Endothelial cell (in vitro differentiated cells): Measurements from ENCODE around the gene ETFDH. TPM values are rescaled to one million over a fixed set of nuclear protein-coding genes. Genes with fewer than 3 reads are reported as not detected.

Experiments
- DNase-seq: peaks from one replicate; pipeline ENCODE4 v3.0.0; 2021; ENCODE audit warnings: low spot score
- H3K27ac Mint-ChIP-seq: one replicate; pipeline ENCODE4 v1.8.0; 2021; ENCODE audit warnings: mixed read lengths, inconsistent platforms; ENCODE audit not compliant: unreplicated experiment
- H3K27me3 Mint-ChIP-seq: one replicate; pipeline ENCODE4 v1.8.0; 2021; ENCODE audit warnings: mild to moderate bottlenecking, moderate library complexity, mixed read lengths, inconsistent platforms; ENCODE audit not compliant: unreplicated experiment
- H3K36me3 Mint-ChIP-seq: one replicate; pipeline ENCODE4 v1.8.0; 2021; ENCODE audit warnings: mild to moderate bottlenecking, low read depth, mixed read lengths, inconsistent platforms; ENCODE audit not compliant: unreplicated experiment
- H3K4me1 Mint-ChIP-seq: one replicate; pipeline ENCODE4 v1.8.0; 2021; ENCODE audit warnings: mild to moderate bottlenecking, mixed read lengths, inconsistent platforms; ENCODE audit not compliant: unreplicated experiment
- H3K4me3 Mint-ChIP-seq: one replicate; pipeline ENCODE4 v1.8.0; 2021; ENCODE audit warnings: mild to moderate bottlenecking, mixed read lengths, inconsistent platforms; ENCODE audit not compliant: unreplicated experiment
- H3K9me3 Mint-ChIP-seq: one replicate; pipeline ENCODE4 v1.8.0; 2021; ENCODE audit warnings: mixed read lengths, inconsistent platforms; ENCODE audit not compliant: unreplicated experiment
- CTCF ChIP-seq: fragments of 200-600 bp; sonication (generic); IDR thresholded peaks from one replicate; pipeline ENCODE4 v1.5.0; 2021; ENCODE audit warnings: antibody characterized with exemption; ENCODE audit not compliant: unreplicated experiment
- total RNA-seq: library from RNA; stranded (reverse); fragmentation: NEBNext Ultra II Directional; extraction: Animal tissue kit (Norgen Biotek cat#: 25700); gene quantifications from one replicate; pipeline ENCODE4 v1.2.1, GENCODE V29; 2021; ENCODE audit not compliant: unreplicated experiment

The ETFDH gene
- total RNA-seq, 1 donor from 2014 or later = 9.2 TPM

- Mint-ChIP-seq H3K27me3 (peaks cover 9% of the 10 kb centered on the region), H3K36me3 (peaks cover 7% of the 10 kb centered on the region), H3K27ac (no peak overlapping the region), H3K4me3 (no peak overlapping the region), H3K9me3 (no peaks in the 10 kb centered on the region), H3K4me1 (peaks cover 16% of the 10 kb centered on the region)
- no peak for DNase-seq
- no peak for TF ChIP-seq CTCF
Observed at GRCh38 chr4:158669310-158669709, 2.8 kb upstream of the ETFDH start.

GRCh38 chr4:158670975-158671664, 976 bp upstream of the ETFDH start:
- peak overlapping the region; percentile 83 for H3K27ac Mint-ChIP-seq
- H3K9me3 Mint-ChIP-seq = no peaks in the 10 kb centered on the region
- H3K27me3 Mint-ChIP-seq = peaks cover 9% of the 10 kb centered on the region
- H3K4me3 Mint-ChIP-seq = peak overlapping the region; percentile 99
- no peaks in the 10 kb centered on the region for H3K36me3 Mint-ChIP-seq
- peaks cover 16% of the 10 kb centered on the region for H3K4me1 Mint-ChIP-seq
- TF ChIP-seq CTCF = no peak
- peak; percentile 27 for DNase-seq

- Mint-ChIP-seq H3K4me3 (peak within 1 kb of the TSS; percentile 99), H3K27me3 (peaks cover 9% of the 10 kb centered on the region), H3K9me3 (no peaks in the 10 kb centered on the region), H3K27ac (peak within 1 kb of the TSS; percentile 83), H3K36me3 (no peaks in the 10 kb centered on the region), H3K4me1 (peaks cover 16% of the 10 kb centered on the region)
- no peak for DNase-seq
- no peak for TF ChIP-seq CTCF
Observed at GRCh38 chr4:158671665-158671914, 506 bp upstream of the ETFDH start, which contains the start of gene C4orf46. C4orf46 (minus strand) TSS chr4:158671887; CDS start chr4:158671801, 86 bp downstream.

GRCh38 chr4:158673633-158674032, 1.5 kb downstream of the ETFDH start:
- Mint-ChIP-seq H3K36me3 (no peaks in the 10 kb centered on the region), H3K4me3 (no peak overlapping the region), H3K27ac (no peak overlapping the region), H3K9me3 (no peaks in the 10 kb centered on the region), H3K27me3 (peaks cover 9% of the 10 kb centered on the region), H3K4me1 (peaks cover 16% of the 10 kb centered on the region)
- no peak for DNase-seq
- TF ChIP-seq CTCF = no peak

GRCh38 chr4:158676076-158676475, 4.0 kb downstream of the ETFDH start:
- no peak for DNase-seq
- Mint-ChIP-seq H3K9me3 (no peaks in the 10 kb centered on the region), H3K36me3 (no peaks in the 10 kb centered on the region), H3K4me3 (no peak overlapping the region), H3K27ac (no peak overlapping the region), H3K27me3 (peaks cover under 1% of the 10 kb centered on the region), H3K4me1 (peaks cover 6% of the 10 kb centered on the region)
- TF ChIP-seq CTCF = no peak
